ENCODE measurements around the gene ADAMTS13.

DNA sequence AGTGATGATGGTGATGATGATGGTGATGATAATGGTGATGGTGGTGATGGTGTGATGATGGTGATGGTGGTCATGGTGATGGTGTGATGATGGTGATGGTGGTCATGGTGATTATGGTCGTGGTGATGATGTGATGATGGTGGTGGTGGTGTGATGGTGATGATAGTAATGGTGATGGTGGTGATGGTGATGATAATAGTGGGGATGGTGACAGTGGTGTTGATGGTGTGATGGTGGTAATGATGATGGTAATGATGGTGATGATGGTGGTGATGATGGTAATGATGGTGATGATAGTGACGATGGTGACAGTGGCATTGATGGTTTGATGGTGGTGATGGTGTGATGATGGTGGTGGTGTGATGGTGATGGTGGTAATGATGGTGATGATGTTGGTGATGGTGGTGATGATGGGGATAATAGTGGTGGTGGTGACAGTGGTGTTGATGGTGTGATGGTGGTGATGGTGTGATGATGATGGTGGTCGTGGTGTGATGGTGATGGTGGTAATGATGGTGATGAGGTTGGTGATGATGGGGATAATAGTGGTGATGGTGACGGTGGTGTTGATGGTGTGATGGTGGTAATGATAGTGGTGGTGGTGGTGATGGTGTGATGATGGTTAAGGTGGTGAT, 39.5 kb upstream of the ADAMTS13 start:
- TF ChIP-seq, protein P1, sequence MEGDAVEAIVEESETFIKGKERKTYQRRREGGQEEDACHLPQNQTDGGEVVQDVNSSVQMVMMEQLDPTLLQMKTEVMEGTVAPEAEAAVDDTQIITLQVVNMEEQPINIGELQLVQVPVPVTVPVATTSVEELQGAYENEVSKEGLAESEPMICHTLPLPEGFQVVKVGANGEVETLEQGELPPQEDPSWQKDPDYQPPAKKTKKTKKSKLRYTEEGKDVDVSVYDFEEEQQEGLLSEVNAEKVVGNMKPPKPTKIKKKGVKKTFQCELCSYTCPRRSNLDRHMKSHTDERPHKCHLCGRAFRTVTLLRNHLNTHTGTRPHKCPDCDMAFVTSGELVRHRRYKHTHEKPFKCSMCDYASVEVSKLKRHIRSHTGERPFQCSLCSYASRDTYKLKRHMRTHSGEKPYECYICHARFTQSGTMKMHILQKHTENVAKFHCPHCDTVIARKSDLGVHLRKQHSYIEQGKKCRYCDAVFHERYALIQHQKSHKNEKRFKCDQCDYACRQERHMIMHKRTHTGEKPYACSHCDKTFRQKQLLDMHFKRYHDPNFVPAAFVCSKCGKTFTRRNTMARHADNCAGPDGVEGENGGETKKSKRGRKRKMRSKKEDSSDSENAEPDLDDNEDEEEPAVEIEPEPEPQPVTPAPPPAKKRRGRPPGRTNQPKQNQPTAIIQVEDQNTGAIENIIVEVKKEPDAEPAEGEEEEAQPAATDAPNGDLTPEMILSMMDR (IDR thresholded peaks at IDR 0.05), result no peak
- no peak for TF ChIP-seq EP300 (IDR thresholded peaks at IDR 0.05)
- no peak for TF ChIP-seq POLR2AphosphoS5 (IDR thresholded peaks at IDR 0.05)
